ENCODE measurements around the gene SNX5.

The SNX5 gene

GRCh38 chr20:17910828-17911294, 57.7 kb downstream of the SNX5 start:
- DNase-seq: no peak

DNA sequence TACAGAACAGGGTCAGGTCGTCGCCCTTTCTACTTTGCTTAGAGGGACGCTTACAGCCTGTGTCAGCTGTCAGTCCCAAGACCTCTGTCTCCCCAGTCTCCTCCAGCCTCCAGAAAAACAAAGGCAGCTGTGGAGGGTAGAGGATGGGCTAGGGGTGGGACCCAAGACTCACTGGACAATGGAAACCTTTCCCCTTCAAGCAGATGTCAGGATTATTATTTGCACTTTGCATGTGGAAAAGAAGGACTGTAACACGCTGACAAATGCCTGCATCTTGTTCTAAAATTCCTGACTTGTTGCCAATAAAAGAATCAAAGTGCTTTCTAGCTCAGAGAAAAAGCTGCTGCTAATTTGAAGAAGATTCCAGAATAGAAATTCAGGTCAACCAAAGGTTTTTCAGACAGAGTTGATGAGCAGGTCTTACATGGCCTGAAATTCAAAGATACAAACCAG, 58.7 kb downstream of the SNX5 start:
- DNase-seq: no peak

- DNase-seq: no peak
Observed at GRCh38 chr20:17905544-17905943, 63.0 kb downstream of the SNX5 start.

GRCh38 chr20:17904027-17904426, 64.6 kb downstream of the SNX5 start:
- no peak for DNase-seq

GRCh38 chr20:17902531-17903083, 66.0 kb downstream of the SNX5 start:
- no peak for DNase-seq

DNA sequence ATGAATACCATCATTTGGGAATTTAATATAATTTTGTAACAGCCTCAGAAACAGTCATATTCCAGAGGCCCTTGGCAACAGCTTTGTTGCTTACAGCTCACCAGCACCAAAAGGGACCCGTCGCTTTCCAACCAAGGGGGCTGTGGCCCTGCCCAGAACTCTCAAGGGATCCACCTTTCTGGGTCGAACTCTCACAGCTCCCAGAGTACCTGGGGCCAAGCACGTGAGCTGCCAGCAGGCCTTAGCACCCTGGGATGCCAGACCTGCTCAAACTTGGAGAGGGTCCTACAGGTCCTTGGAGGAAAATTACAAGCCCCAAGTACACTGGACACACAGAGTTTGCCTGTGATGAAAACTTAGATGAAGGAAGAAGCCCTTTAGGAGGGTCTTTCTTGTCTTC, 66.6 kb downstream of the SNX5 start:
- no peak for DNase-seq

- DNase-seq: peak; percentile 56
Observed at GRCh38 chr20:17898548-17898994, 70.0 kb downstream of the SNX5 start.

DNA sequence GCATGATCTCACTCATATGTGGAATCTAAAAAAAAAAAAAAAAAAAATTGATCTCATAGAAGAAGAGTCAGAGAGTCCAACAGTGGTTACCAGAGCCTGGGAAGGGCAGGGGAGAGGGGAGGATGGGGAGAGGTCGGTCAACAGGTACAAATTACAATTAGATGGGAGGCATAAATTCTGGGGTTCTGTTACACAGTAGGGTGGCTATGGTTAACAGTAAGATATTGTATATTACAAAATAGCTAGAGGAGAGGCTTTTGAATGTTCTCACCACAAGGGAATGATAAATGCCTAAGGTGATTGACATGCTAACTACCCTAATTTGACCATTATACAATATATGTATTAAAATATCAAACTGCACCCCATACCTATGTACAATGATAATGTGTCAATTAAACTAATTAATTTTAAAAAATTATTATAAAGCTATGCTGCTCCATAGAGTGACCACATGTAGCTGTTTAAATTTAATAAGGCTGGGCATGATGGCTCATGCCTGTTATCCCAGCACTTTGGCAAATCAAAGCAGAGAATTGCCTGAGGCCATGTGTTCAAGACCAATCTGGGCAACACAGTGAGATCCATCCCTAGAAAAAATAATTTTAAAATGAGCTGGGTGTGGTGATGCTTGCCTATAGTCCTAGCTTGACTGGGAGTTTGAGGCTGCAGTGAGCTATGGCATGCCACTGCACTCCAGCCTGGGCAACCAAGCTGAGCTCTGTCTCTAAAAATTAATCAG, 70.9 kb downstream of the SNX5 start:
- no peak for DNase-seq

DNA sequence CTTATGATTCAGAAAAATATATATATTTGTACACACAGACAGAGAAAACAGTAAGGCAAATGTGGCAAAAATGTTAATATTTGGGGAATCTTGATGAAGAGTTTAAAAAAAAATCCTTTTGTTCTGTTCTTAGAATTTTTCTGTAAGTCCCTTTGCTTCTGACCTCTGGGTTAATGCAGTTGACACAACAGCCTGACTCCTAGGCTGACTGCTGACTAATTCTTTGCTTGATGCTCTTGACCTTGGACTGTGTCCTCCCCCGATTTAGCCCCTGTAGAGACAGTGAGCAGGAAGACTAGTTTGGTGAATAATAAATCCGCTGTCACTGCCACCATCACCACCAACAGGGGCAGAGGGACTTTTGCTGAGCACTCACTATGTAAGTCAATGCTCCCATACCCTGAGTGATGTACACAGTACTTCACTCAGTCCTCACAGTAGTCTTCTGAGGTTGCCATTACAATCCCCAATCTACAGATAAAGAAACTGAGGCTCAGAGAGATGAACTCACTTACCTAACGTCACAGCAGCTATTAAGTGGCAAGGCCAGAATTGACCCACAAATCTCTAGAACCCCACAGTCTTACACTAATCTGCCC, 71.7 kb downstream of the SNX5 start:
- DNase-seq: no peak

DNA sequence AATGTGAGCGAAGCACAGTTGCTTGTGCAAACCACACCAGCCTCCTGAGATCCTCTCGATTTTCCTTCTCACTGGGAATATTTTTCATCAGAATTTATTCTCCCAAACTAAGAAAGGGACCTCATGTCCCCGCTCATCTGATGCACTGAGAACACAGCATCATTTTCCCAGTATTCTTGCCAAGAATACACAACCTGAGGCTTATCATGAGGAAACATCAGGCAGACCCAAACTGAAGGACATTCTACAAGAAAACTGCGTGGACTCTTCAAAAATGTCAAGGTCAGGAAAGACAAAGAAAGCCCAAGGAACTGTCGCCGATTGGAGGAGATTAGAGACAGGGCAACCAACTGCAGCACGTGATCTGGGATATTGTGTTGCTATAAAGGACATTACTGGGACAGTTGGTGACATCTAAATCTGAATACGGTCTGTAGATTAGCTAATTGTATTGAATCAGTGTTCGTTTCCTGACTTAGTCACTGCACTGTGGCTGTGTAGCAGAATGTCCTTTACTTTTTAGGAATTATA, 72.3 kb downstream of the SNX5 start:
- no peak for DNase-seq

DNA sequence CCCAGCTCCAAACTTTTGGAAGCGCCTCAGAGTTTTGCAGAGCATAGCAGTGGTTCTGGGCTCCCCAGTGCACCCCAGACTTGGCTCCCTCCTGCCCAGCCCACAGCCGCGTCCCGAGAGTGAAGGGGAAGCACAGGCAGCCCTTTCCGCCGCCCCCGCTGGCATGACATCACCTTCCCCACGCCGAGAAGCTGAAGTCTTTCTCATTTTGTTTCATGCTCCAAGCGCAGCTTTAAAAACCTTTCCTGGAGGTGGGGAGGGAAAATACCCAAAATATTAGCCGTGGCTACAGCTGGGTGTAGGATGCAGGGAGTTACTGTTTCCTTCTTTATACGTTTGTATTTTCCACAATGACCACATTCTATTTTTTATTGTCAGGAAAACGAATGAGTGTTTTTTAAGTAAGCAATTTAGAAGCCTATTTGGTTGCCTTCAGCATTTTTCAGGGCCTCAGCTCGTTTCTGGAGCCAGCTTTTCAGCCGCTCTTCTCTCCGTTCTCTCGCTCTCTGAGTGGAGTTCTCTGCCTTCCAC, 72.9 kb downstream of the SNX5 start:
- peak; percentile 48 for DNase-seq

GRCh38 chr20:17893445-17893844, 75.1 kb downstream of the SNX5 start:
- no peak for DNase-seq

GRCh38 chr20:17892189-17892938, 76.2 kb downstream of the SNX5 start:
- no peak for DNase-seq
